ENCODE results near the gene SRRM2.

DNA sequence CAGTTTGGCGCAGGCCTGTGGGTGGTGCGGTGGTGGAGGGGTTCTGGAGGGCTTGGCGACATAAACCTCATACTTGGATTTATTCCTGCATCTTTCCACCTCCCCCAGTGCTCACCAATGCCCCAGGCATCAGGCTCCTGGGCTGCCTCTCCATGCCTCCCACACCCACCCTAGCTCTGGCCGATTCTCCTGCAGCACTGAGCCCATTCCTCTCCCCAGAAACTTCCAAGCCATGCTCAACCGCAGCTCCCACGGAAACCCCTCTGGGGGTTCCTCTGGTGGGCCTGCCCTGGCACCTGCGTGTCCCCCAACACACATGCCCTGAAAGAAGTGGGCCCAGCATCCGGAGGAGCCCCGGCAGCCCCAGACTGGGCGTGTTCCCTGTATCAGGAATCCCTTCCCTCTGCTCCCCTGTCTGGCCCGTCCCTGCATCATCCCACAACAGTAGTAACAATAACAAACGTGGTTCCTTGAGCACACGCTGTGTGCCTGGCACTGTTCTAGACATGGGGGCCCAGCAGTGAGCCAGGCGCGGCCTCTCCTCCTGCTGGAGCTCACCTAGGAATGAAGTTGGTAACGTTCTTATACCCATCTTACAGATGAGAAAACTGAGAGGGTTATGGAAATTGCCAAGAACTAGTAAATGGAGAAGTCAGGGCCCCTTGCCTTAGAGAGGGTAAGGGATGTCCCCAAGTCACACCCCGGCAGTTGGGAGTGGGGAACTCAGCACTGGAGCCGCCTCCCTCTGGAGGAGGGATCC, 66.9 kb downstream of the SRRM2 start:
- TF ChIP-seq CTCF (IDR thresholded peaks at IDR 0.05) (no peak), POLR2AphosphoS5 (IDR thresholded peaks at IDR 0.05; ENCODE audit: low read depth, low read length) (no peak), REST (IDR thresholded peaks at IDR 0.05; ENCODE audit: insufficient read depth in 1 of 2, low read depth in 2 of 2, low read length in 1 of 2) (no peak)

Measured in Panc1 (cell line).